GM12878 (cell line): ENCODE results near the gene SSUH2. TPM values are rescaled to one million over a fixed set of nuclear protein-coding genes. Genes with fewer than 3 reads are reported as not detected.

Experiments used
- ATAC-seq: fragments of 200-7000 bp; cut with Tn5 transposase; 3 replicates; pipeline ENCODE4 v1.9.1; 2020; ENCODE audit warnings: mild to moderate bottlenecking, moderate library complexity
- BruUV-seq: library from RNA; stranded (reverse); fragments of 400-500 nt; replicated peaks from 2 replicates; lab custom pipeline; 2021; lab: Mats Ljungman, UMichigan
- CTCF ChIA-PET: fragments of 300-600 bp; sonication (Branson Sonifier 250); formaldehyde crosslinking; extraction: SDS; loops from one replicate; lab custom pipeline; 2021; ENCODE audit warnings: inconsistent platforms; lab: Yijun Ruan, JAX
- POLR2A ChIA-PET: fragments of 350-600 bp; formaldehyde crosslinking; extraction: SDS; loops from one replicate; lab custom pipeline; 2021; ENCODE audit warnings: inconsistent platforms; lab: Charles Lee
- RAD21 ChIA-PET: fragments of 300-600 bp; sonication (Branson Sonifier 250); formaldehyde crosslinking; loops from one replicate; lab custom pipeline; 2023; ENCODE audit warnings: antibody characterized with exemption; ENCODE audit not compliant: unreplicated experiment; lab: Charles Lee
- SMC1A ChIA-PET: fragments of 300-600 bp; sonication (Branson Sonifier 250); formaldehyde crosslinking; loops from one replicate; lab custom pipeline; 2023; ENCODE audit not compliant: unreplicated experiment, uncharacterized antibody; lab: Charles Lee
- DNase-seq: peaks from one replicate; pipeline ENCODE4 v3.0.0-alpha.2; 2011; ENCODE audit warnings: low read depth, low spot score
- FAIRE-seq: peaks from 3 replicates; lab custom pipeline; 2011; peaks lifted over from hg19 to GRCh38; lab: Jason Lieb, UNC
- H2AFZ ChIP-seq: 2 replicates; pipeline ENCODE4 v1.6.0; 2011; ENCODE audit warnings: low read depth, low read length, control low read depth; ENCODE audit not compliant: control insufficient read depth
- H3K27ac ChIP-seq: 2 replicates; pipeline ENCODE4 v1.5.1; 2011; ENCODE audit warnings: control low read depth; ENCODE audit not compliant: control insufficient read depth, insufficient read depth
- H3K27me3 ChIP-seq, 2 experiments: replicated peaks in 1 of 2; 2 replicates each; pipeline versions ENCODE4 v1.6.0 to v1.6.1; 2011; ENCODE audit warnings: low read length in 1 of 2; ENCODE audit not compliant: control insufficient read depth in 2 of 2, insufficient read depth in 2 of 2
- H3K36me3 ChIP-seq, 2 experiments: 2 replicates each; pipeline ENCODE4 v1.5.1; 2011; ENCODE audit warnings: low read length in 1 of 2; ENCODE audit not compliant: control insufficient read depth in 2 of 2, insufficient read depth in 2 of 2
- H3K4me1 ChIP-seq: 2 replicates; pipeline ENCODE4 v1.6.1; 2011; ENCODE audit warnings: mild to moderate bottlenecking, low read length, moderate library complexity, mixed read lengths; ENCODE audit not compliant: control insufficient read depth, insufficient read depth
- H3K4me2 ChIP-seq: 2 replicates; pipeline ENCODE4 v1.6.0; 2011; ENCODE audit warnings: control low read depth; ENCODE audit not compliant: control insufficient read depth, insufficient read depth
- H3K4me3 ChIP-seq: fragments of 200-600 bp; sonication (generic); 2 replicates; pipeline ENCODE4 v1.5.1; 2016
- H3K79me2 ChIP-seq: 2 replicates; pipeline ENCODE4 v1.6.0; 2011; ENCODE audit warnings: low read length; ENCODE audit not compliant: control insufficient read depth, insufficient read depth
- H3K9ac ChIP-seq: 2 replicates; pipeline ENCODE4 v1.8.0; 2011; ENCODE audit warnings: low read length, control low read depth, mixed read lengths; ENCODE audit not compliant: control insufficient read depth, insufficient read depth
- H3K9me3 ChIP-seq: replicated peaks from 3 replicates; pipeline ENCODE4 v1.5.1; 2011; ENCODE audit warnings: mild to moderate bottlenecking, low read length; ENCODE audit not compliant: control insufficient read depth, insufficient read depth
- H4K20me1 ChIP-seq: 2 replicates; pipeline ENCODE4 v1.6.0; 2011; ENCODE audit not compliant: control insufficient read depth, insufficient read depth
- HDGF ChIP-seq: fragments of 450-650 bp; IDR thresholded peaks from 2 replicates; pipeline ENCODE4 v1.6.1; 2016; ENCODE audit warnings: antibody characterized with exemption
- MTA3 ChIP-seq: IDR thresholded peaks from 2 replicates; pipeline ENCODE4 v1.6.1; 2012; ENCODE audit warnings: low read length, inconsistent platforms, borderline replicate concordance
- NRF1 ChIP-seq: conservative IDR thresholded peaks from 2 replicates; pipeline ENCODE4 v1.6.1; 2011; ENCODE audit warnings: mild to moderate bottlenecking, low read depth, low read length, improper control_type of control experiment
- POLR2A ChIP-seq: IDR thresholded peaks from 2 replicates; pipeline ENCODE4 v1.6.1; 2011; ENCODE audit warnings: low read depth, mild to moderate bottlenecking, low read length
- SMAD5 ChIP-seq: IDR thresholded peaks from 2 replicates; pipeline ENCODE4 v1.6.1; 2016; ENCODE audit warnings: antibody characterized with exemption, low read depth
- SREBF2 ChIP-seq: IDR thresholded peaks from 2 replicates; pipeline ENCODE4 v1.6.1; 2012; ENCODE audit warnings: mild to moderate bottlenecking, low read length
- SUPT20H ChIP-seq: IDR thresholded peaks from 2 replicates; pipeline ENCODE4 v1.6.1; 2011; ENCODE audit warnings: low read depth, mild to moderate bottlenecking, low read length, moderate library complexity, borderline replicate concordance; ENCODE audit not compliant: control insufficient read depth
- ZNF217 ChIP-seq: fragments of 450-650 bp; IDR thresholded peaks from 2 replicates; pipeline ENCODE4 v1.6.1; 2017; ENCODE audit warnings: antibody characterized with exemption, mild to moderate bottlenecking
- WGBS: methylation state at CpG from one replicate; pipeline ENCODE4 v1.1.6; 2016; ENCODE audit warnings: low lambda C conversion rate; ENCODE audit not compliant: insufficient replicate concordance, insufficient coverage; ENCODE audit errors: missing lambda C conversion rate; 5-methylcytosine and 5-hydroxymethylcytosine counted together
- in situ Hi-C: fragments of 300-500 bp; cut with MboI; formaldehyde crosslinking; loops from 9 replicates; pipeline ENCODE4 v1.14.3; 2018; ENCODE audit warnings: mixed read lengths
- intact Hi-C: fragments of 100-400 bp; cut with micrococcal nuclease; formaldehyde crosslinking; loops from one replicate; pipeline ENCODE4 v1.14.2; 2022; ENCODE audit not compliant: unreplicated experiment
- polyA plus RNA-seq, 11 experiments: library from polyadenylated mRNA; depleted of rRNA in 4 of 11; unstranded in 6 of 11; stranded (reverse) in 5 of 11; fragments of >200 nt; fragmentation: Nextera tagmentation in 4 of 11; fragmentation: Illumina TruSeq in 1 of 11; extraction: Ambion mirVana in 4 of 11; extraction: Trizol in 1 of 11; gene quantifications; 1 replicate in 1 of 11; 2 replicates in 10 of 11; pipeline versions ENCODE4 v1.2.1 to v1.2.3, GENCODE V29; 2011 to 2016; ENCODE audit warnings: inconsistent platforms in 2 of 11, missing spikeins in 2 of 11, low read depth in 1 of 11
- total RNA-seq, 4 experiments: library from RNA; depleted of rRNA in 3 of 4; stranded (reverse); fragments of >200 nt in 3 of 4; fragmentation: Illumina TruSeq in 1 of 4; extraction: Trizol in 1 of 4; gene quantifications; 2 replicates each; pipeline versions ENCODE4 v1.2.1 to v1.2.3, GENCODE V29; 2013 to 2021

Gene SSUH2
- total and polyA plus RNA-seq, 10 of the 15 experiments (the other 5 are each of a cell fraction or from before 2014, with no cell fraction given): 0.09 to 0.26 TPM; not detected in 8

DNA sequence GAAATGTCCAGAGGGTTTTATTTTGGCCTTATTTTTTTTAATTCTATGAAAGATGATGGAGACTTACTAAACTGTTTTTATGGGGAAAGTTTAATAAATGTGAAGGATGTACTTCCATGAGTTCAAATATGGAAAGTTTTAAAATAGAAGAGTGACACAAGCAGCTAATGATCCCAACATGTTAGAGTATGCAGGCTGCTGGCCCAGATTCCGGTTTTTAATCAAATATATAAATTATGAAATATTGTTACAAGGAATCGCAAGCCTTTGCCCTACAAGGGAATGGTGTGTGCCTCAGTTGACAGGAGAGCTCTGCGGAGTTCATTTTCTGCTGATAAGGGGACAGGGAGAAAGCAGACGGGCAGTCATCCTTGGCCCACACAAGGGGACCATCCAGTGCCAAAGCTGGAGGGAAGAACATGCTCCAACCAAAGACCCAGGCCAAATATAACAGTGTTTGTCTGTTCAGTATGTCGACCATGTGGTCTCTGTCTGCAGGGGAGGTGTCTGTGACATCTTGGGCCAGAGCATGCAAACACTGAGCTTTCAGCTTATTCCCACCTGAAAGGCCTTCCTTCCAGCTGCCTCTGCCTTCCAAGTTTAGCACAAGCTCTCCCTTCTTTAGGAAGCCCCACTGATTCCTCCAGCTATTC is 69.8 kb downstream of the SSUH2 start:
- POLR2A ChIA-PET: interaction anchor here (0.7 kb wide), 1 partner anchor 118 kb away, joined by 3 read pairs; no protein-coding TSS in a partner anchor
- Histone ChIP-seq H3K27ac (no peak overlapping the region), H4K20me1 (no peaks in the 10 kb centered on the region), H3K9me3 (no peaks in the 10 kb centered on the region), H3K4me2 (no peak overlapping the region), H3K27me3 (no peaks in the 10 kb centered on the region), H2AFZ (no peak overlapping the region), H3K79me2 (no peaks in the 10 kb centered on the region), H3K4me1 (peaks cover 16% of the 10 kb centered on the region), H3K9ac (no peak overlapping the region), H3K4me3 (no peak overlapping the region), H3K36me3 (no peaks in the 10 kb centered on the region)
- TF ChIP-seq ZNF217 (no peak), SREBF2 (no peak), SUPT20H (no peak), SMAD5 (no peak), NRF1 (no peak), MTA3 (no peak), POLR2A (no peak), HDGF (no peak)
- no TSS peak for BruUV-seq
- WGBS: 54% methylated on average over 5 of the region's 5 CpGs
- intact Hi-C loops: no loop called here
- CTCF ChIA-PET: interaction anchor here (1.2 to 1.5 kb wide), 2 partner anchors 14 to 69 kb away, joined by 3 to 5 read pairs; no protein-coding TSS in a partner anchor
- in situ Hi-C loops: no loop called here
- DNase-seq (no peak), FAIRE-seq (no peak), ATAC-seq (no peak)
- RAD21 ChIA-PET: no interaction called here
- SMC1A ChIA-PET: interaction anchor here (0.9 to 1.6 kb wide), 2 partner anchors 84 to 89 kb away, joined by 3 to 4 read pairs; no protein-coding TSS in a partner anchor
